Thyroid gland (tissue), 4 donors: ENCODE measurements around the gene ESYT2. TPM values are rescaled to one million over a fixed set of nuclear protein-coding genes. Genes with fewer than 3 reads are reported as not detected.

Experiments used
- DNase-seq, 2 donors: peaks; one replicate each; pipeline ENCODE4 v3.0.0-alpha.2; 2019
- H3K27ac ChIP-seq, 3 donors: fragments of 200-600 bp; sonication (generic); 1 replicate in 2 of 3; 2 replicates in 1 of 3; pipeline ENCODE4 v1.5.1; 2016 to 2019; ENCODE audit warnings: mild to moderate bottlenecking in 1 of 3, moderate library complexity in 1 of 3
- H3K27me3 ChIP-seq: fragments of 200-600 bp; sonication (generic); one replicate; pipeline ENCODE4 v1.5.1; 2019
- H3K36me3 ChIP-seq, 2 donors: fragments of 200-600 bp; sonication (generic); one replicate each; pipeline ENCODE4 v1.5.1; 2016 to 2019
- H3K4me1 ChIP-seq, 2 donors: fragments of 200-600 bp; sonication (generic); one replicate each; pipeline ENCODE4 v1.5.1; 2017 to 2019
- H3K4me3 ChIP-seq, 3 donors: fragments of 200-600 bp; sonication (generic); replicated peaks in 1 of 3; 1 replicate in 2 of 3; 2 replicates in 1 of 3; pipeline ENCODE4 v1.5.1; 2016; ENCODE audit warnings: mild to moderate bottlenecking in 1 of 3
- H3K9me3 ChIP-seq: fragments of 200-600 bp; sonication (generic); one replicate; pipeline ENCODE4 v1.5.1; 2017
- CTCF ChIP-seq, 6 experiments: fragments of 200-600 bp in 3 of 6; fragments of 450-650 bp in 3 of 6; sonication (generic) in 3 of 6; IDR thresholded peaks; one replicate each; pipeline ENCODE4 v1.5.1; 2016 to 2019; ENCODE audit warnings: antibody characterized with exemption in 6 of 6, mild to moderate bottlenecking in 2 of 6, inconsistent platforms in 1 of 6, moderate library complexity in 1 of 6
- POLR2A ChIP-seq, 2 donors: fragments of 450-650 bp; IDR thresholded peaks; one replicate each; pipeline ENCODE4 v1.6.1; 2017; ENCODE audit warnings: antibody characterized with exemption in 2 of 2, mild to moderate bottlenecking in 2 of 2, moderate library complexity in 1 of 2
- WGBS, 2 donors: methylation state at CpG; one replicate each; pipeline ENCODE4 v1.1.5; 2017; 5-methylcytosine and 5-hydroxymethylcytosine counted together
- intact Hi-C: fragments of 100-400 bp; cut with DNase I; formaldehyde crosslinking; loops from one replicate; pipeline ENCODE4 v1.15.1; 2023
- total RNA-seq, 4 donors: library from RNA; depleted of rRNA; stranded (reverse); fragments of >200 nt; gene quantifications; one replicate each; pipeline ENCODE4 v1.2.3, GENCODE V29; 2016

The ESYT2 gene
- total RNA-seq, 4 donors from 2014 or later, result 102 to 123 (median 116) TPM

- no peak for DNase-seq
- H3K27ac ChIP-seq, result no peak overlapping the region
- no peak for TF ChIP-seq POLR2A (IDR thresholded peaks at IDR 0.05)
- TF ChIP-seq CTCF (IDR thresholded peaks at IDR 0.05), result no peak
- WGBS, 2 donors, result 77 to 87% methylated on average over 23 of the region's 23 CpGs
- intact Hi-C loops, result no loop called here
- H3K36me3 ChIP-seq, result peaks cover 8 to 34% of the 10 kb centered on the region in 2 donors
- H3K4me3 ChIP-seq, result no peak overlapping the region
- no peaks in the 10 kb centered on the region for H3K4me1 ChIP-seq
- H3K9me3 ChIP-seq, result no peaks in the 10 kb centered on the region
- no peaks in the 10 kb centered on the region for H3K27me3 ChIP-seq
Observed at GRCh38 chr7:158730383-158731346, 98.6 kb downstream of the ESYT2 start.

DNA sequence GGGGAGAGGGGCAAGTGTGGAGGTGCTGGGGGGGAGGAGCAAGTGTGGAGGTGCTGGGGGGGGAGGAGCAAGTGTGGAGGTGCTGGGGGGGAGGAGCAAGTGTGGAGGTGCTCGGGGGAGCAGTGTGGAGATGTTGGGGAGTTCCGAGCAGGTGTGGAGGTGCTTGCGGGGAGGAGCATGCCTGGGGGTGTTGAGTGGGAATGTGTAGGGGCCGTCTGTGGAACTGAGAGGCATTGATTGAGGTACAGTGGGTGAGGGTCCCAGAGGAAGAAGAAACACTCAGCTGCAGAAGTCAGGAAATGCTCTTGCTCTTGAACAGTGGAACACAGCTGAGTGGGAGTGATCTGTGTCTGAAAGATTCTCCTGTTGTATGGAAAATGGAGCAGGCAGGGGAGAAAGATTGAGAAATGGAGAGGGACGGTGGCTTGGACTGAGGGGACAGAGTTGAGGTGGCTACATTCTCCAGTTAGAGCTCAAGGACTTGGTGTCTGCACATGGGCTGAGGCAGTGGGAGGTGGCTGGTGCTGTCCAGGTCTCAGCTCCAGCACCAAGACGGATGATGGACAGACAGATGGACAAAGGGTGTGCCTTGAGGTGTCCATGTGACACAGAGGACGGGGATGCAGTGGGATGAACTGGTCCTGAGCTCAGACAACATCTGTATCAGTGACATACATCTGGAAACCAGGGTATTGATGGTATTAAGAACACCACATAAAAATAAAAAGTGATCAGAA lies 99.5 kb downstream of the ESYT2 start:
- WGBS, 2 donors, result 94 to 97% methylated on average over 7 of the region's 7 CpGs
- Histone ChIP-seq H3K27ac (no peak overlapping the region), H3K4me3 (no peak overlapping the region), H3K27me3 (no peaks in the 10 kb centered on the region), H3K9me3 (no peaks in the 10 kb centered on the region), H3K36me3 (peaks cover 5 to 27% of the 10 kb centered on the region in 2 donors), H3K4me1 (no peaks in the 10 kb centered on the region)
- no peak for TF ChIP-seq POLR2A (IDR thresholded peaks at IDR 0.05)
- no peak for TF ChIP-seq CTCF (IDR thresholded peaks at IDR 0.05)
- intact Hi-C loops, result no loop called here
- DNase-seq, result no peak

- Histone ChIP-seq H3K4me3 (no peak overlapping the region), H3K9me3 (no peaks in the 10 kb centered on the region), H3K36me3 (peaks cover 3 to 21% of the 10 kb centered on the region in 2 donors), H3K27ac (no peak overlapping the region), H3K4me1 (no peaks in the 10 kb centered on the region), H3K27me3 (no peaks in the 10 kb centered on the region)
- WGBS, 2 donors, result 87 to 88% methylated on average over 16 of the region's 16 CpGs
- DNase-seq, result no peak
- intact Hi-C loops, result no loop called here
- no peak for TF ChIP-seq CTCF (IDR thresholded peaks at IDR 0.05)
- TF ChIP-seq POLR2A (IDR thresholded peaks at IDR 0.05), result no peak
Observed at GRCh38 chr7:158728911-158729645, 100.2 kb downstream of the ESYT2 start.

- WGBS, 2 donors, result 96 to 98% methylated on average over 5 of the region's 5 CpGs
- DNase-seq, result no peak
- no peaks in the 10 kb centered on the region for H3K9me3 ChIP-seq
- intact Hi-C loops, result no loop called here
- H3K36me3 ChIP-seq, result peaks cover 0 to 9% of the 10 kb centered on the region in 2 donors
- H3K27me3 ChIP-seq, result no peaks in the 10 kb centered on the region
- TF ChIP-seq CTCF (IDR thresholded peaks at IDR 0.05) (no peak), POLR2A (IDR thresholded peaks at IDR 0.05) (no peak)
- no peaks in the 10 kb centered on the region for H3K4me1 ChIP-seq
- H3K4me3 ChIP-seq, result no peak overlapping the region
- H3K27ac ChIP-seq, result no peak overlapping the region
Observed at GRCh38 chr7:158727690-158728089, 101.6 kb downstream of the ESYT2 start.
